Liver (tissue), 9 donors: ENCODE results near the gene NAT14. TPM values are rescaled to one million over a fixed set of nuclear protein-coding genes. Genes with fewer than 3 reads are reported as not detected.

Source experiments
- DNase-seq: peaks from one replicate; pipeline ENCODE4 v3.0.0-alpha.2; 2017; ENCODE audit warnings: low spot score
- H3K27ac ChIP-seq, 2 donors: one replicate each; pipeline ENCODE4 v1.7.0; 2013; ENCODE audit warnings: inconsistent platforms in 2 of 2, low read length in 2 of 2, control low read depth in 1 of 2, low read depth in 1 of 2, mild to moderate bottlenecking in 1 of 2
- H3K27me3 ChIP-seq, 4 donors: one replicate each; pipeline versions ENCODE4 v1.6.1 to v1.7.0; 2013; ENCODE audit warnings: low read length in 3 of 4, inconsistent platforms in 1 of 4, mild to moderate bottlenecking in 1 of 4, moderate library complexity in 1 of 4; ENCODE audit not compliant: control insufficient read depth in 4 of 4, insufficient read depth in 4 of 4
- H3K36me3 ChIP-seq, 4 donors: one replicate each; pipeline versions ENCODE4 v1.6.1 to v1.7.0; 2013; ENCODE audit warnings: low read length in 3 of 4, mild to moderate bottlenecking in 3 of 4, low read depth in 1 of 4, moderate library complexity in 1 of 4; ENCODE audit not compliant: control insufficient read depth in 4 of 4, insufficient read depth in 3 of 4
- H3K4me1 ChIP-seq, 4 donors: one replicate each; pipeline versions ENCODE4 v1.6.1 to v1.7.0; 2013; ENCODE audit warnings: low read length in 3 of 4, mild to moderate bottlenecking in 3 of 4, moderate library complexity in 1 of 4; ENCODE audit not compliant: control insufficient read depth in 4 of 4, insufficient read depth in 4 of 4
- H3K4me3 ChIP-seq, 3 donors: one replicate each; pipeline versions ENCODE4 v1.6.1 to v1.7.0; 2013; ENCODE audit warnings: low read length in 3 of 3, control low read depth in 1 of 3, low read depth in 1 of 3, mild to moderate bottlenecking in 1 of 3
- H3K9ac ChIP-seq, 2 donors: one replicate each; pipeline ENCODE4 v1.7.0; 2013; ENCODE audit warnings: low read length in 2 of 2, mild to moderate bottlenecking in 2 of 2, moderate library complexity in 2 of 2, control low read depth in 1 of 2, low read depth in 1 of 2
- H3K9me3 ChIP-seq, 4 donors: one replicate each; pipeline versions ENCODE4 v1.6.1 to v1.7.0; 2013; ENCODE audit warnings: low read length in 3 of 4; ENCODE audit not compliant: control insufficient read depth in 4 of 4
- ATF3 ChIP-seq: IDR thresholded peaks from 2 replicates; pipeline ENCODE4 v1.6.1; 2016; ENCODE audit warnings: antibody characterized with exemption
- CTCF ChIP-seq: fragments of 150-350 bp; IDR thresholded peaks from 2 replicates; pipeline ENCODE4 v1.5.1; 2017; ENCODE audit warnings: improper control_type of control experiment, low read depth, low read length; ENCODE audit not compliant: missing input control
- EGR1 ChIP-seq, 2 donors: IDR thresholded peaks; 2 replicates each; pipeline ENCODE4 v1.6.1; 2016 to 2018; ENCODE audit warnings: antibody characterized with exemption in 2 of 2, low read depth in 2 of 2
- FOXA1 ChIP-seq: IDR thresholded peaks from 2 replicates; pipeline ENCODE4 v1.6.1; 2016; ENCODE audit warnings: antibody characterized with exemption
- FOXA2 ChIP-seq: IDR thresholded peaks from 2 replicates; pipeline ENCODE4 v1.6.1; 2016; ENCODE audit warnings: antibody characterized with exemption
- GABPA ChIP-seq, 2 donors: IDR thresholded peaks in 1 of 2; conservative IDR thresholded peaks in 1 of 2; 2 replicates each; pipeline ENCODE4 v1.6.1; 2016; ENCODE audit warnings: antibody characterized with exemption in 2 of 2, mild to moderate bottlenecking in 1 of 2, moderate library complexity in 1 of 2
- HNF4A ChIP-seq, 2 donors: conservative IDR thresholded peaks; 2 replicates each; pipeline ENCODE4 v1.6.1; 2016; ENCODE audit warnings: antibody characterized with exemption in 2 of 2, mild to moderate bottlenecking in 2 of 2
- MAX ChIP-seq: IDR thresholded peaks from 2 replicates; pipeline ENCODE4 v1.6.1; 2016; ENCODE audit warnings: antibody characterized with exemption
- NR2F2 ChIP-seq: IDR thresholded peaks from 2 replicates; pipeline ENCODE4 v1.6.1; 2016; ENCODE audit warnings: antibody characterized with exemption
- RAD21 ChIP-seq, 2 donors: IDR thresholded peaks; 2 replicates each; pipeline ENCODE4 v1.6.1; 2016; ENCODE audit warnings: antibody characterized with exemption in 2 of 2, mild to moderate bottlenecking in 2 of 2
- RXRA ChIP-seq, 2 donors: IDR thresholded peaks; 2 replicates each; pipeline ENCODE4 v1.6.1; 2017 to 2018; ENCODE audit warnings: antibody characterized with exemption in 2 of 2, mild to moderate bottlenecking in 1 of 2
- SP1 ChIP-seq: IDR thresholded peaks from 2 replicates; pipeline ENCODE4 v1.6.1; 2018; ENCODE audit warnings: antibody characterized with exemption, mild to moderate bottlenecking
- YY1 ChIP-seq: IDR thresholded peaks from 2 replicates; pipeline ENCODE4 v1.6.1; 2016; ENCODE audit warnings: antibody characterized with exemption, mild to moderate bottlenecking
- ZBTB33 ChIP-seq: IDR thresholded peaks from 2 replicates; pipeline ENCODE4 v1.6.1; 2016; ENCODE audit warnings: antibody characterized with exemption
- WGBS: extraction: QIAGEN DNeasy Blood & Tissue Kit; methylation state at CpG from one replicate; pipeline ENCODE4 v1.1.7; 2013; 5-methylcytosine and 5-hydroxymethylcytosine counted together
- polyA plus RNA-seq, 2 donors: library from polyadenylated mRNA; stranded (reverse) in 1 of 2; unstranded in 1 of 2; fragments of 200-250 nt in 1 of 2; fragments of >200 nt in 1 of 2; fragmentation: Nextera tagmentation in 1 of 2; extraction: Ambion mirVana in 1 of 2; gene quantifications; one replicate each; pipeline versions ENCODE4 v1.2.1 to v1.2.3, GENCODE V29; 2013 to 2015
- total RNA-seq, 2 donors: library from RNA; depleted of rRNA; stranded (reverse); fragments of >200 nt; gene quantifications; one replicate each; pipeline ENCODE4 v1.2.3, GENCODE V29; 2014
- donor health status: healthy.
- donor health status: healthy.
- donor health status: healthy.
- donor health status: healthy.
- donor health status: healthy.

Gene NAT14
- total and polyA plus RNA-seq, 4 donors = 1.4 to 3.7 (median 3.0) TPM

GRCh38 chr19:55516878-55517620 is 32.1 kb downstream of the NAT14 start:
- TF ChIP-seq GABPA (IDR thresholded peaks at IDR 0.05 in 1 of 2, conservative IDR thresholded peaks at IDR 0.05 in 1 of 2) = peak in 1 of 2 donors; percentile 50
- TF ChIP-seq SP1 = peak; percentile 48
- no peak for TF ChIP-seq ZBTB33
- no peak for TF ChIP-seq ATF3
- TF ChIP-seq FOXA2 = no peak
- TF ChIP-seq RAD21 (IDR thresholded peaks at IDR 0.05) = peak; percentile 94 to 98
- peak in 1 of 2 donors; percentile 11 for TF ChIP-seq RXRA (IDR thresholded peaks at IDR 0.05)
- TF ChIP-seq NR2F2 = peak; percentile 81
- no peak for TF ChIP-seq FOXA1
- peak; percentile 87 for TF ChIP-seq CTCF
- no peak for TF ChIP-seq MAX
- Histone ChIP-seq H3K4me3 (peak overlapping the region; percentile 41 to 53 (median 49)), H3K27me3 (no peaks in the 10 kb centered on the region), H3K27ac (peak overlapping the region; percentile 73 to 82), H3K4me1 (peaks cover 0 to 2% (median 1%) of the 10 kb centered on the region in 4 donors), H3K9ac (peak overlapping the region in 1 of 2 donors; percentile 68), H3K36me3 (no peaks in the 10 kb centered on the region), H3K9me3 (no peaks in the 10 kb centered on the region)
- 4% methylated on average over 61 of the region's 61 CpGs for WGBS
- DNase-seq = peak; percentile 97

GRCh38 chr19:55519451-55520311 is 34.7 kb downstream of the NAT14 start:
- no peaks in the 10 kb centered on the region for H3K36me3 ChIP-seq
- peaks cover 0 to 2% (median 1%) of the 10 kb centered on the region in 4 donors for H3K4me1 ChIP-seq
- 92% methylated on average over 10 of the region's 10 CpGs for WGBS
- no peak overlapping the region for H3K27ac ChIP-seq
- H3K9ac ChIP-seq = no peak overlapping the region
- no peaks in the 10 kb centered on the region for H3K9me3 ChIP-seq
- no peak overlapping the region for H3K4me3 ChIP-seq
- no peak for DNase-seq
- H3K27me3 ChIP-seq = no peaks in the 10 kb centered on the region
- TF ChIP-seq YY1 = no peak
- no peak for TF ChIP-seq FOXA2
- no peak for TF ChIP-seq HNF4A (conservative IDR thresholded peaks at IDR 0.05)
- TF ChIP-seq NR2F2 = no peak
- no peak for TF ChIP-seq FOXA1
- TF ChIP-seq EGR1 (IDR thresholded peaks at IDR 0.05; ENCODE audit: low read depth in 2 of 2) = no peak
- no peak for TF ChIP-seq CTCF
- no peak for TF ChIP-seq RAD21 (IDR thresholded peaks at IDR 0.05)
- no peak for TF ChIP-seq MAX
- no peak for TF ChIP-seq RXRA (IDR thresholded peaks at IDR 0.05)
- no peak for TF ChIP-seq ZBTB33
- no peak for TF ChIP-seq ATF3
